Spinal cord (tissue), 10 donors: ENCODE measurements around the gene FAM209A. TPM values are rescaled to one million over a fixed set of nuclear protein-coding genes. Genes with fewer than 3 reads are reported as not detected.
"Not testable (repeated sequence)": the region's sequence is repeated elsewhere in the genome, so short reads cannot be mapped to it uniquely, and the experiment has no call there.

ENCODE experiments used
- DNase-seq, 6 donors: peaks; one replicate each; pipeline versions ENCODE4 v3.0.0 to v3.0.0-alpha.2; 2013 to 2015; ENCODE audit warnings: low spot score in 6 of 6, low read depth in 4 of 6
- H3K27ac ChIP-seq: one replicate; pipeline ENCODE4 v1.5.1; 2013; ENCODE audit warnings: low read depth, low read length, control low read depth
- H3K27me3 ChIP-seq: one replicate; pipeline ENCODE4 v1.6.1; 2013; ENCODE audit warnings: low read length; ENCODE audit not compliant: control insufficient read depth, insufficient read depth
- H3K36me3 ChIP-seq: one replicate; pipeline ENCODE4 v1.6.1; 2013; ENCODE audit warnings: low read length; ENCODE audit not compliant: control insufficient read depth, insufficient read depth
- H3K4me1 ChIP-seq: one replicate; pipeline ENCODE4 v1.6.1; 2013; ENCODE audit warnings: low read length; ENCODE audit not compliant: control insufficient read depth, insufficient read depth
- H3K4me3 ChIP-seq: one replicate; pipeline ENCODE4 v1.5.1; 2013; ENCODE audit warnings: low read depth, low read length, control low read depth
- H3K9me3 ChIP-seq: one replicate; pipeline ENCODE4 v1.6.1; 2013; ENCODE audit warnings: low read length; ENCODE audit not compliant: control insufficient read depth, insufficient read depth
- WGBS: methylation state at CpG from one replicate; pipeline ENCODE4 v1.1.5; 2013; ENCODE audit warnings: missing lambda C conversion rate; ENCODE audit not compliant: insufficient coverage; 5-methylcytosine and 5-hydroxymethylcytosine counted together
- polyA plus RNA-seq, 2 donors: library from polyadenylated mRNA; unstranded; fragments of 120-200 nt; gene quantifications; one replicate each; pipeline ENCODE4 v1.2.1, GENCODE V29; 2013; ENCODE audit not compliant: insufficient read length in 2 of 2
- total RNA-seq, 2 donors: library from RNA; depleted of rRNA in 1 of 2; stranded (reverse); fragments of 120-200 nt in 1 of 2; fragments of >200 nt in 1 of 2; gene quantifications; one replicate each; pipeline versions ENCODE4 v1.2.3 to v1.2.4, GENCODE V29; 2013 to 2014
- donor health status: healthy.

FAM209A gene
- total and polyA plus RNA-seq, 4 donors: 0.21 TPM; not detected in 3

DNA sequence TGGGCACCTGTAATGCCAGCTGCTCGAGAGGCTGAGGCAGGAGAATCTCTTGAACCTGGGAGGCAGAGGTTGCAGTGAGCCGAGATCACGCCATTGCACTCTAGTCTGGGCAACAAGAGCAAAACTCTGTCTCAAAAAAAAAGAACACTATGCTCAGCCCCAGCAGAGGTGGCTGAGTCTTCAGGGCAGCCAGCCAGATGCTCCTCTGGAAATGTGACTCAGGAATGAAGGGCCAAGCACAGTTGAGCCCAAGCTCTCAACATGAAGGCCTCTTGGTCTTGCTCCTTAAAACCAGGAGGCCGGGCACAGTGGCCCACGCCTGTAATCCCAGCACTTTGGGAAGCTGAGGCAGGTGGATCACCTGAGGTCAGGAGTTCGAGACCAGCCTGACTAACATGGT is 40.0 kb downstream of the FAM209A start:
- not testable (repeated sequence) for DNase-seq, H3K27ac ChIP-seq, H3K27me3 ChIP-seq, H3K4me1 ChIP-seq, H3K36me3 ChIP-seq, H3K4me3 ChIP-seq, H3K9me3 ChIP-seq
- 95% methylated on average over 6 of the region's 6 CpGs for WGBS

DNA sequence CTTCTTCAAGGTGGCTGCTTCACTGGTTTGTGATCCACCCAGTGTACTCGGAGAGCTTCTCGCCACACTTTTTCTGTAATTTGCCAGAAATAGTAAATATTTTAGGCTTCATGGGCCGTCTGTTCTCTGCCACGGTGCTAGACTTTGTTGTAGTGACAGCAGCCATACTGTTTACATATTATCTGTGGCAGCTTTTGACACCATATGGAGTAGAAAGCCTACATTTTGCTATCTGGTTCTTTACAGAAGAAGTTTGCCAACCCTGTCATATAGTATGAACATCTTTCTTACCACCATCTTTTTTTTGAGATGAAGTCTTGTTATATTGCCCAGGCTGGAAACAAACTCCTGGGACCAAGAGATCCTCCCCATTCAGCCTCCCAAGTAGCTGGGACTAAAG is 41.0 kb downstream of the FAM209A start:
- Histone ChIP-seq H3K36me3 (no peaks in the 10 kb centered on the region), H3K9me3 (no peaks in the 10 kb centered on the region), H3K27me3 (no peaks in the 10 kb centered on the region), H3K27ac (no peak overlapping the region), H3K4me3 (no peak overlapping the region), H3K4me1 (no peaks in the 10 kb centered on the region)
- WGBS: 100% methylated on average over 1 of the region's 4 CpGs
- peak in 1 of 6 donors; percentile 90 for DNase-seq

DNA sequence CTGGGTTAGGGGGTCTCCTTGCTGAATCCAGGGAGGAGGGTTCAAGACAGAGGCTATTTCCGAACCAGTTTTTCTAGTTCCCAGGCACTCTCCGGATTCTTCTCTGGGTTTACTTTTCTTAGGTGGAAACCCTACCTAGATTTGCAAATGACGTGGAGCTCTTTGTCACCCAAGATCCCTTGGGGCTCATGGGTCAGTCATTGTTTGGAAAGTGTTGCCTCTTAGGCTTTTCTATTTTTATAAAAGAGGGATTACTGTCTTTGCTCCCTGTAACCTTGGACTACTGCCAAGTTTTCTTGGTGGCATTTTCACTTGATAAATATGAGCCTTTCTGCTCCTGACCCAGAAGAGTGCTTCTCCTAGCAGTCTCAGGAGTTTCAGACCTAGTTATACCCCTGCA is 42.1 kb downstream of the FAM209A start:
- H3K27ac ChIP-seq: no peak overlapping the region
- H3K4me1 ChIP-seq: no peaks in the 10 kb centered on the region
- H3K4me3 ChIP-seq: no peak overlapping the region
- 68% methylated on average over 3 of the region's 3 CpGs for WGBS
- H3K36me3 ChIP-seq: no peaks in the 10 kb centered on the region
- DNase-seq: peak in 1 of 6 donors; percentile 15
- H3K9me3 ChIP-seq: no peaks in the 10 kb centered on the region
- no peaks in the 10 kb centered on the region for H3K27me3 ChIP-seq

DNA sequence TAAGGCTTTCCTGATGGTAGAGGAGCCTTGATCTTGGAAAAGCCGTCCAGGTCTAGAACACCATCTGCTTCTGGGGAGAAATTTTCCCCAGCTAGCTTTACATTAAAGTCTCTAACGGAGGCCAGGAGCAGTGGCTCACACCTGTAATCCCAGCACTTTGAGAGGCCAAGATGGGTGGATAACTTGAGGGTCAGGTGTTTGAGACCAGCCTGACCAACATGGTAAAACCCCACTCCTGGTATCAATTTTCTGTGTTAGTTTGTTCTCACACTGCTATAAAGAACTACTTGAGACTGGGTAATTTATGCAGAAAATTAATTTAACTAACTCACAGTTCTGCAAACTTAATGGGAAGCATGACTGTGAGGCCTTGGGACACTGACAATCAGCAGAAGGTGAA is 46.3 kb downstream of the FAM209A start:
- no peak overlapping the region for H3K27ac ChIP-seq
- no peak overlapping the region for H3K4me3 ChIP-seq
- H3K9me3 ChIP-seq: no peaks in the 10 kb centered on the region
- WGBS: no CpG with 5 or more reads among the region's 2 CpGs
- H3K36me3 ChIP-seq: no peaks in the 10 kb centered on the region
- no peaks in the 10 kb centered on the region for H3K4me1 ChIP-seq
- DNase-seq: no peak
- H3K27me3 ChIP-seq: no peaks in the 10 kb centered on the region

DNA sequence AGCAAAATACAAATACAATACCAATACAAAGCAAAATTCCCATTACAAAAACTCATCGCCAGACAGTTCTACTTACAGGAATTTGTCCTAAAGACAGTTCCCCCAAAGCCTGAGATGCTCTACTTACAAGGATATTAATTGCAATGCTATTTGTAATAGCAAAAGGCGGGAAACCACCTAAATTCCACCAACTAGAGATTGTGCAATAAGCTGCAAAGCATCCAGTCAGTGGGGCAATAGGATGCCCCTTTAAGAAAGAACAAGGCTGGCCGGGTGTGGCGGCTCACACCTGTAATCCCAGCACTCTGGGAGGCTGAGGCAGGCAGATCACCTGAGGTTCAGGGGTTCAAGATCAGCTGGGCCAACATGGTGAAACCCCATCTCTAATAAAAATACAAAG is 47.6 kb downstream of the FAM209A start:
- no peaks in the 10 kb centered on the region for H3K27me3 ChIP-seq
- H3K4me1 ChIP-seq: no peaks in the 10 kb centered on the region

DNA sequence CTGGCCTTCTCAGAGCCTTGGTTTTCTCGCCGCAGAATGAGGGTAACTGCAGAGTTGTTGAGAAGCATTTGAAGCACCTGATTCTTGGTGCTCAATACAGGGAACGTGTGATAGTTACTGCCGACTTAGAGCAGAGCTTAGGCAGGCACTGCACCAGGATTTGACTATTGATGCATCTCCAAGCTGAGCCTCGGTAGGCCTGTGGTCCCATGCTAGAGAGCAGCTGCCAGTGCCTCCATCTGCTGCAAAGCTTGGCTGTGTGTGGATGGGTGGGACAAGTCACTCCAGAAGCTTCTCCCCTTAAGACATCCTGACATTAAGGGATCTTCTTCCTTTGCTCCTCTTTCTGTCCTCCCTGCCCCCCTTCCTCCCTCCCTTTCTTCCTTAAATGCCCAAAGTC is 49.4 kb downstream of the FAM209A start:
- Histone ChIP-seq H3K9me3 (no peaks in the 10 kb centered on the region), H3K4me3 (no peak overlapping the region), H3K27ac (no peak overlapping the region), H3K27me3 (no peaks in the 10 kb centered on the region), H3K36me3 (no peaks in the 10 kb centered on the region), H3K4me1 (no peaks in the 10 kb centered on the region)
- peak in 1 of 6 donors; percentile 24 for DNase-seq
- 96% methylated on average over 4 of the region's 5 CpGs for whole genome bisulfite sequencing

More for the DNA sequence above, 47.6 kb downstream of the FAM209A start:
- H3K36me3 ChIP-seq: no peaks in the 10 kb centered on the region
- DNase-seq: no peak
- 90% methylated on average over 2 of the region's 4 CpGs for WGBS
- H3K9me3 ChIP-seq: no peaks in the 10 kb centered on the region
- no peak overlapping the region for H3K27ac ChIP-seq
- H3K4me3 ChIP-seq: no peak overlapping the region

DNA sequence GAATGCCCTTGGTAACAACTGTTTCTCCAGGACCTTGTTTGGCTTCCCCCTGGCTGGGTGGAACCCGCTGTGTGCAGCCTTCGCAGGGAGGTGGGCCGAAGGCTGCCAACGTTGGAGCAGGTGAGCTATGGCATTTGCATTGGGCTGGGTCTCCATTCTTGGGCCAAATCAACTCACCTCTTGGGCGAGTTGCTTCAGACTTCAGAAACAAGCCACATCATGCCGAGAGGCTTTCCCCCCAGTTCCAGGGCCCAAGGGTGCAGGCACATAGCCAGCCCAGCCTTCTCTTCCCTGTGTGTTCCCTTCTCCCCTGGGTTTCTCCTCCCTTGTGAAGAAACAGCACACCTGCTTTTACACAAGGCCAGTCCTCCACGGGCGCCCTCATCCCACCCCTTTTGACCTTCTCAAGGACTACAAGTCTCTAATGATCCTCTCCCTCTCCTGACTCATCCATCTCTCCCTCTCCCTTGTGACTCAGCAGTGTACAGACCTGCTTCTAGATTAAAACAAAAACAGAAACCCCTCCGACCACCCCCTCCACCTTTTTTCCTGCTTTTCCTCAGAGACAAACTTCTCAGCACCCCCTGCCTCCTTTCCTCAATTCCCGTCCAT is 50.1 kb downstream of the FAM209A start:
- DNase-seq: no peak
- WGBS: 81% methylated on average over 10 of the region's 10 CpGs
- no peaks in the 10 kb centered on the region for H3K27me3 ChIP-seq
- H3K4me1 ChIP-seq: no peaks in the 10 kb centered on the region
- H3K4me3 ChIP-seq: no peak overlapping the region
- H3K27ac ChIP-seq: no peak overlapping the region
- no peaks in the 10 kb centered on the region for H3K36me3 ChIP-seq
- no peaks in the 10 kb centered on the region for H3K9me3 ChIP-seq

DNA sequence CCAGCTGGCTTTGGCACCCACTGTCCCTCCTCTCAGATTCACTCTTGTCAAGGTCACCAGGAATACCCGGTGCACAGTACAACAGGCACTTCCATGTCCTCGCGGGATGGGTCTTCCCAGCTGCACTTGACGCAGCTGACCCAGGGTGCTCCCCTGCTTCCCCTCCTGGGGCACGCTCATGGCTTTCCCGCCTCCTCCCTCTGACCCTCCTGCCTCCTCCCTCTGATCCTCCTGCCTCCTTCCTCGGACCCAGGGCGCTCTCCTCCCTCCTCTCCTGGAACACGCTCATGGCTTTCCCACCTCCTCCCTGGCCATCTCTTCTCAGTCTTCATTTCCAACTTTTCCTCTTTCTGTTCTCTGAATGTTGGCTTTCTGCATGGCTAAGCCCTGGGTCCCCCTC is 50.6 kb downstream of the FAM209A start:
- WGBS: 86% methylated on average over 9 of the region's 9 CpGs
- Histone ChIP-seq H3K4me3 (no peak overlapping the region), H3K9me3 (no peaks in the 10 kb centered on the region), H3K27ac (no peak overlapping the region), H3K4me1 (no peaks in the 10 kb centered on the region), H3K36me3 (no peaks in the 10 kb centered on the region), H3K27me3 (no peaks in the 10 kb centered on the region)
- no peak for DNase-seq

Other genes starting within 250 kb of the FAM209A start
- gene FAM210B, start 165.8 kb upstream of the FAM209A start, total RNA-seq: 10 to 100 TPM; 34.7 to 61.5 TPM
- 10 to 100 TPM; 23.6 to 25.4 TPM for gene FAM210B, start 165.8 kb upstream of the FAM209A start, polyA plus RNA-seq
- gene AURKA, start 132.5 kb upstream of the FAM209A start, total RNA-seq: 1 to 10 TPM; 9.0 to 10.0 TPM
- gene AURKA, start 132.5 kb upstream of the FAM209A start, polyA plus RNA-seq: 1 to 10 TPM; 7.9 to 9.6 TPM
- gene CSTF1, start 132.1 kb upstream of the FAM209A start, total RNA-seq: 10 to 100 TPM; 31.3 to 36.0 TPM
- gene CSTF1, start 132.1 kb upstream of the FAM209A start, polyA plus RNA-seq: 10 to 100 TPM; 24.1 to 26.4 TPM
- gene CASS4, start 112.5 kb upstream of the FAM209A start, total RNA-seq: 1 to 10 TPM; 1.3 to 1.5 TPM
- 1 to 10 TPM in 1 of 2 donors, under 1 TPM in 1; 0.74 to 1.1 TPM for gene CASS4, start 112.5 kb upstream of the FAM209A start, polyA plus RNA-seq
- gene RTF2, start 56.1 kb upstream of the FAM209A start, total RNA-seq: 10 to 100 TPM; 63.3 to 90.7 TPM
- 100 to 1,000 TPM; 126 to 128 TPM for gene RTF2, start 56.1 kb upstream of the FAM209A start, polyA plus RNA-seq
- gene FAM209B, start 8.5 kb downstream of the FAM209A start, total RNA-seq: under 1 TPM in 1 of 2 donors, not detected in 1; 0.50 TPM
- under 1 TPM in 1 of 2 donors, not detected in 1; 0.47 TPM for gene FAM209B, start 8.5 kb downstream of the FAM209A start, polyA plus RNA-seq
- 1 to 10 TPM in 1 of 2 donors, under 1 TPM in 1; 0.50 to 1.0 TPM for gene TFAP2C, start 104.6 kb downstream of the FAM209A start, total RNA-seq
- gene TFAP2C, start 104.6 kb downstream of the FAM209A start, polyA plus RNA-seq: under 1 TPM; 0.17 to 0.29 TPM